HCT116 (cell line): ENCODE data around the gene HOXD3. TPM values are rescaled to one million over a fixed set of nuclear protein-coding genes. Genes with fewer than 3 reads are reported as not detected.

Experiments
- ATAC-seq: fragments of 200-7000 bp; cut with Tn5 transposase; 2 replicates; pipeline ENCODE4 v1.9.1; 2020; ENCODE audit warnings: mild to moderate bottlenecking, moderate library complexity
- BruUV-seq: library from RNA; stranded (reverse); fragments of 400-500 nt; replicated peaks from 2 replicates; lab custom pipeline; 2021; lab: Mats Ljungman, UMichigan
- CTCF ChIA-PET: fragments of 300-600 bp; sonication (Branson Sonifier 250); formaldehyde crosslinking; loops from one replicate; lab custom pipeline; 2021; ENCODE audit warnings: antibody characterized with exemption; lab: Charles Lee
- POLR2A ChIA-PET: fragments of 300-600, 350-600 bp; sonication (Branson Sonifier 250); formaldehyde crosslinking; loops from one replicate; lab custom pipeline; 2021; ENCODE audit warnings: antibody characterized with exemption; lab: Charles Lee
- RAD21 ChIA-PET, 2 experiments: fragments of 300-600 bp; sonication (Branson Sonifier 250); formaldehyde crosslinking; loops; one replicate each; lab custom pipeline; 2023; ENCODE audit warnings: low total read pairs in 2 of 2; ENCODE audit not compliant: uncharacterized antibody in 2 of 2, unreplicated experiment in 2 of 2, low non-redundant PET in 1 of 2; lab: Charles Lee
- DNase-seq: peaks from one replicate; pipeline ENCODE4 v3.0.0-alpha.2; 2010; ENCODE audit warnings: low read depth, low spot score
- H2AFZ ChIP-seq: fragments of 200-600 bp; shearing (Covaris generic), sonication (generic); 2 replicates; pipeline ENCODE4 v1.6.1; 2017; ENCODE audit warnings: low read depth, mixed run types, mixed read lengths, antibody characterized with exemption, low read length; ENCODE audit not compliant: poor library complexity, severe bottlenecking
- H3K27ac ChIP-seq: 2 replicates; pipeline ENCODE4 v1.5.1; 2012; ENCODE audit warnings: low read depth, low read length
- H3K27me3 ChIP-seq: fragments of 200-600 bp; sonication (generic); 2 replicates; pipeline ENCODE4 v1.6.1; 2016; ENCODE audit warnings: mixed run types, low read length, mixed read lengths; ENCODE audit not compliant: insufficient read depth
- H3K36me3 ChIP-seq, 2 experiments: fragments of 200-500 bp in 1 of 2; fragments of 200-600 bp in 1 of 2; sonication (Bioruptor generic) in 1 of 2; sonication (generic) in 1 of 2; 2 replicates each; pipeline versions ENCODE4 v1.5.1 to v1.6.1; 2014 to 2016; ENCODE audit warnings: low read length in 2 of 2, inconsistent platforms in 1 of 2, mixed read lengths in 1 of 2, mixed run types in 1 of 2; ENCODE audit not compliant: insufficient read depth in 2 of 2, control insufficient read depth in 1 of 2
- H3K4me1 ChIP-seq, 2 experiments: fragments of 200-600 bp in 1 of 2; sonication (generic) in 1 of 2; 2 replicates each; pipeline versions ENCODE4 v1.5.1 to v1.6.1; 2012 to 2017; ENCODE audit warnings: low read length in 2 of 2, inconsistent platforms in 1 of 2, mild to moderate bottlenecking in 1 of 2, mixed read lengths in 1 of 2, mixed run types in 1 of 2, moderate library complexity in 1 of 2; ENCODE audit not compliant: insufficient read depth in 2 of 2, control insufficient read depth in 1 of 2
- H3K4me2 ChIP-seq: fragments of 200-600 bp; sonication (generic); 2 replicates; pipeline ENCODE4 v1.6.1; 2017; ENCODE audit warnings: mixed run types, low read length, mixed read lengths
- H3K4me3 ChIP-seq, 2 experiments: fragments of 200-600 bp in 1 of 2; sonication (generic) in 1 of 2; replicated peaks in 1 of 2; 2 replicates each; pipeline ENCODE4 v1.5.1; 2011 to 2016; ENCODE audit warnings: low read length in 2 of 2, control low read depth in 1 of 2, low read depth in 1 of 2, mild to moderate bottlenecking in 1 of 2, mixed read lengths in 1 of 2, mixed run types in 1 of 2
- H3K79me2 ChIP-seq: fragments of 200-600 bp; sonication (generic); 2 replicates; pipeline ENCODE4 v1.6.1; 2017; ENCODE audit warnings: mild to moderate bottlenecking, mixed run types, low read length, moderate library complexity, mixed read lengths; ENCODE audit not compliant: insufficient read depth
- H3K9ac ChIP-seq: fragments of 200-600 bp; sonication (generic); 2 replicates; pipeline ENCODE4 v1.6.1; 2016; ENCODE audit warnings: low read length, mixed read lengths
- H3K9me2 ChIP-seq: fragments of 200-600 bp; sonication (generic), shearing (Covaris generic); 2 replicates; pipeline ENCODE4 v1.6.1; 2017; ENCODE audit warnings: mixed run types, mild to moderate bottlenecking, moderate library complexity; ENCODE audit not compliant: insufficient read depth
- H3K9me3 ChIP-seq, 2 experiments: fragments of 200-500 bp in 1 of 2; fragments of 200-600 bp in 1 of 2; sonication (Bioruptor generic) in 1 of 2; sonication (generic) in 1 of 2; 2 replicates each; pipeline ENCODE4 v1.6.1; 2014 to 2017; ENCODE audit warnings: low read length in 2 of 2, mixed read lengths in 2 of 2, inconsistent platforms in 1 of 2, low read depth in 1 of 2, mild to moderate bottlenecking in 1 of 2, mixed run types in 1 of 2, moderate library complexity in 1 of 2; ENCODE audit not compliant: control insufficient read depth in 1 of 2, insufficient read depth in 1 of 2
- H4K20me1 ChIP-seq: fragments of 200-600 bp; sonication (generic), shearing (Covaris generic); 2 replicates; pipeline ENCODE4 v1.6.1; 2017; ENCODE audit warnings: mixed run types, mild to moderate bottlenecking, moderate library complexity; ENCODE audit not compliant: insufficient read depth
- EZH2 ChIP-seq: fragments of 200-600 bp; sonication (generic); IDR thresholded peaks from 2 replicates; pipeline ENCODE4 v1.6.1; 2017; ENCODE audit warnings: antibody characterized with exemption, mixed run types
- RAD21 ChIP-seq: IDR thresholded peaks from 2 replicates; pipeline ENCODE4 v1.6.1; 2012; ENCODE audit warnings: low read depth, mild to moderate bottlenecking
- intact Hi-C: fragments of 100-400 bp; cut with micrococcal nuclease; formaldehyde crosslinking; loops from 2 replicates; pipeline ENCODE4 v1.10.0; 2022
- total RNA-seq: library from RNA; stranded (reverse); gene quantifications from one replicate; pipeline ENCODE4 v1.2.1, GENCODE V29; 2021; ENCODE audit not compliant: unreplicated experiment
- TF ChIP-seq, protein P1 (sequence below): IDR thresholded peaks from 2 replicates; pipeline ENCODE4 v1.6.1; 2011; ENCODE audit warnings: mild to moderate bottlenecking, low read length, moderate library complexity; ENCODE audit not compliant: insufficient replicate concordance; ENCODE audit errors: extremely low read depth
- TF ChIP-seq, protein P2 (sequence below), 3 experiments: fragments of 200-600 bp in 1 of 3; sonication (generic) in 1 of 3; IDR thresholded peaks in 2 of 3; conservative IDR thresholded peaks in 1 of 3; 2 replicates each; pipeline ENCODE4 v1.5.1; 2012 to 2017; ENCODE audit warnings: low read depth in 2 of 3, low read length in 2 of 3, antibody characterized with exemption in 1 of 3, borderline replicate concordance in 1 of 3, control low read depth in 1 of 3, mild to moderate bottlenecking in 1 of 3, mixed read lengths in 1 of 3, mixed run types in 1 of 3, moderate library complexity in 1 of 3; ENCODE audit not compliant: insufficient read depth in 1 of 3

The HOXD3 gene
- total RNA-seq, 1 experiment from 2014 or later, result 1.4 TPM

DNA sequence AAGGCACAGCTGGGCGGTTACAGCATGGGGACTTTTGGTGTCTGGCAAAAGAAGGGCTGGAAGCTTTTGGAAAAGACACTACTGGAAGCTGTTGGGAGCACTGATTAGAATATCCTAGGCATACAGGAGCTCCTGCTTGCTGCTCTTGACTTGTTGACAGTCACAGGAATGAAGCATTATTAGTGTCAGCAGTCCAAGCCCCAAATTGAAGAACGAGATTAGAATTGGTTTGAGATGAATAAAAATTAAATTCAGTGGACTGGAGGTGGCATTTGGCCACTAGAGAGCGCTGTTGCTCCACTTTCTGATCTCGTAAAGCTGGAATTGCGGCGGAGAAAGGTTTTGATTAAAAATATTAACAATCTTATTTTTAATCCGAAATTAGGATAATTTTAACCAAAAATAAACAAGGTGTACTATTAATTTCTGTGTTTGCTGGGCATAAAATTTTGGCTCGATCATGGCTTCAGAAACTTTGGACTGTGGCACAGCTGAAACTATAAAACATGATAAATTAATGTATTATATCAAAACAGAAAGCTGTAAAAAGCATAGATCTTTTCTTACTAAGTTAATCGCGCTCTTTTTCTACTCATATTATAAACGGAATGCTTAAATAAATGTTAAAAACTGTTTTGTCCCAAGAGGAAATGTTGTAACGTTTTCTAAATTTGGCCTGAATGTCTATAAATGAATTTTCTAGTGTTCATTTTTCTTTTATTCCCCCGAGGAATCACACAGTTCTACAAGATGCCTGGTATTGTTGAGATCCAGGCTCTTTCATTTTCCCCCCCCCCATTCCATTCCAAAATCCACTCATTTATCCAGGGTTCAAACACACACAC is 30.0 kb upstream of the HOXD3 start:
- no peak for DNase-seq

More for the DNA sequence above, 30.0 kb upstream of the HOXD3 start:
- peak overlapping the region; percentile 70 for H2AFZ ChIP-seq
- intact Hi-C loops, result loop anchor here (1.0 to 5.0 kb wide), 7 partner anchors 511 to 1630 kb away; no protein-coding TSS in a partner anchor
- no peaks in the 10 kb centered on the region for H3K36me3 ChIP-seq
- no peaks in the 10 kb centered on the region for H3K79me2 ChIP-seq
- RAD21 ChIA-PET, result interaction anchor here (0.6 to 1.5 kb wide), 8 partner anchors 328 to 1037 kb away, joined by 3 to 7 read pairs (median 3); no protein-coding TSS in a partner anchor
- TF ChIP-seq RAD21 (peak; percentile 93), EZH2 (no peak)
- TF ChIP-seq, protein P1, sequence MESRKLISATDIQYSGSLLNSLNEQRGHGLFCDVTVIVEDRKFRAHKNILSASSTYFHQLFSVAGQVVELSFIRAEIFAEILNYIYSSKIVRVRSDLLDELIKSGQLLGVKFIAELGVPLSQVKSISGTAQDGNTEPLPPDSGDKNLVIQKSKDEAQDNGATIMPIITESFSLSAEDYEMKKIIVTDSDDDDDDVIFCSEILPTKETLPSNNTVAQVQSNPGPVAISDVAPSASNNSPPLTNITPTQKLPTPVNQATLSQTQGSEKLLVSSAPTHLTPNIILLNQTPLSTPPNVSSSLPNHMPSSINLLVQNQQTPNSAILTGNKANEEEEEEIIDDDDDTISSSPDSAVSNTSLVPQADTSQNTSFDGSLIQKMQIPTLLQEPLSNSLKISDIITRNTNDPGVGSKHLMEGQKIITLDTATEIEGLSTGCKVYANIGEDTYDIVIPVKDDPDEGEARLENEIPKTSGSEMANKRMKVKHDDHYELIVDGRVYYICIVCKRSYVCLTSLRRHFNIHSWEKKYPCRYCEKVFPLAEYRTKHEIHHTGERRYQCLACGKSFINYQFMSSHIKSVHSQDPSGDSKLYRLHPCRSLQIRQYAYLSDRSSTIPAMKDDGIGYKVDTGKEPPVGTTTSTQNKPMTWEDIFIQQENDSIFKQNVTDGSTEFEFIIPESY, result no peak
- TF ChIP-seq, protein P2, sequence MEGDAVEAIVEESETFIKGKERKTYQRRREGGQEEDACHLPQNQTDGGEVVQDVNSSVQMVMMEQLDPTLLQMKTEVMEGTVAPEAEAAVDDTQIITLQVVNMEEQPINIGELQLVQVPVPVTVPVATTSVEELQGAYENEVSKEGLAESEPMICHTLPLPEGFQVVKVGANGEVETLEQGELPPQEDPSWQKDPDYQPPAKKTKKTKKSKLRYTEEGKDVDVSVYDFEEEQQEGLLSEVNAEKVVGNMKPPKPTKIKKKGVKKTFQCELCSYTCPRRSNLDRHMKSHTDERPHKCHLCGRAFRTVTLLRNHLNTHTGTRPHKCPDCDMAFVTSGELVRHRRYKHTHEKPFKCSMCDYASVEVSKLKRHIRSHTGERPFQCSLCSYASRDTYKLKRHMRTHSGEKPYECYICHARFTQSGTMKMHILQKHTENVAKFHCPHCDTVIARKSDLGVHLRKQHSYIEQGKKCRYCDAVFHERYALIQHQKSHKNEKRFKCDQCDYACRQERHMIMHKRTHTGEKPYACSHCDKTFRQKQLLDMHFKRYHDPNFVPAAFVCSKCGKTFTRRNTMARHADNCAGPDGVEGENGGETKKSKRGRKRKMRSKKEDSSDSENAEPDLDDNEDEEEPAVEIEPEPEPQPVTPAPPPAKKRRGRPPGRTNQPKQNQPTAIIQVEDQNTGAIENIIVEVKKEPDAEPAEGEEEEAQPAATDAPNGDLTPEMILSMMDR (IDR thresholded peaks at IDR 0.05 in 2 of 3, conservative IDR thresholded peaks at IDR 0.05 in 1 of 3; ENCODE audit: borderline replicate concordance in 1 of 3, insufficient read depth in 1 of 3, low read depth in 2 of 3, low read length in 2 of 3), result peak; percentile 64 to 88 (median 87)
- H3K27ac ChIP-seq, result no peak overlapping the region
- peak overlapping the region; percentile 9; a peak in 2 of 4 replicates for H3K4me3 ChIP-seq
- H3K9me2 ChIP-seq, result no peaks in the 10 kb centered on the region
- H4K20me1 ChIP-seq, result no peaks in the 10 kb centered on the region
- peaks cover 6 to 17% of the 10 kb centered on the region in 2 experiments; a peak in 3 of 4 replicates for H3K4me1 ChIP-seq
- H3K4me2 ChIP-seq, result peak overlapping the region; percentile 51
- POLR2A ChIA-PET, result interaction anchor here (0.7 to 1.9 kb wide), 6 partner anchors 42 to 1035 kb away, joined by 3 to 5 read pairs (median 4); no protein-coding TSS in a partner anchor
- no peak for ATAC-seq
- no TSS peak for BruUV-seq
- H3K9me3 ChIP-seq, result no peaks in the 10 kb centered on the region
- H3K9ac ChIP-seq, result no peak overlapping the region
- CTCF ChIA-PET, result interaction anchor here (0.8 to 3.9 kb wide), 27 partner anchors 10 to 1038 kb away, joined by 3 to 36 read pairs (median 6); no protein-coding TSS in a partner anchor
- H3K27me3 ChIP-seq, result no peaks in the 10 kb centered on the region
